C4-2B (cell line): ENCODE results near the gene BOK.

Source experiments
- H3K27ac ChIP-seq: fragments of 450-650 bp; 2 replicates; pipeline ENCODE4 v1.5.1; 2017
- CTCF ChIP-seq: fragments of 450-650 bp; conservative IDR thresholded peaks from 2 replicates; pipeline ENCODE4 v1.5.1; 2017; ENCODE audit warnings: mild to moderate bottlenecking
- ZFX ChIP-seq: fragments of 450-650 bp; IDR thresholded peaks from 2 replicates; pipeline ENCODE4 v1.6.1; 2017

The BOK gene

GRCh38 chr2:241618296-241618805 lies 59.8 kb downstream of the BOK start:
- H3K27ac ChIP-seq, result peak overlapping the region; percentile 73
- TF ChIP-seq CTCF (no peak), ZFX (no peak)

- TF ChIP-seq CTCF (no peak), ZFX (no peak)
- H3K27ac ChIP-seq, result peak overlapping the region; percentile 38
Observed at GRCh38 chr2:241618829-241619228, 60.3 kb downstream of the BOK start.

- no peak overlapping the region for H3K27ac ChIP-seq
- TF ChIP-seq CTCF, result no peak
- TF ChIP-seq ZFX, result no peak
Observed at GRCh38 chr2:241619597-241620418, 61.3 kb downstream of the BOK start.

- H3K27ac ChIP-seq, result no peak overlapping the region
- no peak for TF ChIP-seq CTCF
- TF ChIP-seq ZFX, result no peak
Observed at GRCh38 chr2:241620419-241620769, 61.8 kb downstream of the BOK start.
